HCT116 (cell line): ENCODE measurements around the gene FCGR3A.
"Not testable (repeated sequence)": the region's sequence is repeated elsewhere in the genome, so short reads cannot be mapped to it uniquely, and the experiment has no call there.

Experiments
- EZH2 ChIP-seq: fragments of 200-600 bp; sonication (generic); IDR thresholded peaks from 2 replicates; pipeline ENCODE4 v1.6.1; 2017; ENCODE audit warnings: antibody characterized with exemption, mixed run types
- JUND ChIP-seq: IDR thresholded peaks from 2 replicates; pipeline ENCODE4 v1.6.1; 2012
- TCF7L2 ChIP-seq: IDR thresholded peaks from 2 replicates; pipeline ENCODE4 v1.7.0; 2011; ENCODE audit warnings: borderline replicate concordance, inconsistent platforms; ENCODE audit not compliant: insufficient read depth, insufficient read length; ENCODE audit errors: extremely low read depth
- ZNF274 ChIP-seq: fragments of 200-500 bp; sonication (Bioruptor generic); IDR thresholded peaks from 2 replicates; pipeline ENCODE4 v1.6.1; 2014; ENCODE audit warnings: mild to moderate bottlenecking, low read depth, low read length, inconsistent platforms
- TF ChIP-seq, protein P1 (sequence below), 3 experiments: fragments of 200-600 bp in 1 of 3; sonication (generic) in 1 of 3; IDR thresholded peaks in 2 of 3; conservative IDR thresholded peaks in 1 of 3; 2 replicates each; pipeline ENCODE4 v1.5.1; 2012 to 2017; ENCODE audit warnings: low read depth in 2 of 3, low read length in 2 of 3, antibody characterized with exemption in 1 of 3, borderline replicate concordance in 1 of 3, control low read depth in 1 of 3, mild to moderate bottlenecking in 1 of 3, mixed read lengths in 1 of 3, mixed run types in 1 of 3, moderate library complexity in 1 of 3; ENCODE audit not compliant: insufficient read depth in 1 of 3
- TF ChIP-seq, protein P2 (sequence below): IDR thresholded peaks from 2 replicates; pipeline ENCODE4 v1.6.1; 2011; ENCODE audit warnings: mild to moderate bottlenecking, low read length, moderate library complexity; ENCODE audit not compliant: insufficient replicate concordance; ENCODE audit errors: extremely low read depth
- TF ChIP-seq, protein P3 (sequence below): IDR thresholded peaks from 2 replicates; pipeline ENCODE4 v1.6.1; 2012

DNA sequence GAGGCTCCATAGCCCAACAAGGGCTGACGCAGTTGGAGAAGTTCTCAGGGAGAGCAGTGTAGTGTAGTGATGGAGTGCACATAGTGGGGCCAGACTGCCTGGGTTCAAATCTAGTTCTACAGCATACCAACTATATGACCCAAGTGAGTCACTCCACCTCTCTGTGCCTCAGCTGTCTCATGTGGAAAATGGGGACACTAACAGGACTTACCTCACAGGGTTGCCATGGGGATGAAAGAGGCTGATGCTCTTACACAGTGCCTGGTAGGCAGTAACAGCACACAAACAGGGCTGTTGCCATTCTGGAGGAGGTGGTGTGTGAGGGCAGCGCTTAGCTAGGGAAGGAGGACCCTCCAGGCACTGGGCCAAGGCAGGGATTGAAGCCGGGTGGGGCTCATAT is 43.0 kb upstream of the FCGR3A start:
- TF ChIP-seq, protein P1, sequence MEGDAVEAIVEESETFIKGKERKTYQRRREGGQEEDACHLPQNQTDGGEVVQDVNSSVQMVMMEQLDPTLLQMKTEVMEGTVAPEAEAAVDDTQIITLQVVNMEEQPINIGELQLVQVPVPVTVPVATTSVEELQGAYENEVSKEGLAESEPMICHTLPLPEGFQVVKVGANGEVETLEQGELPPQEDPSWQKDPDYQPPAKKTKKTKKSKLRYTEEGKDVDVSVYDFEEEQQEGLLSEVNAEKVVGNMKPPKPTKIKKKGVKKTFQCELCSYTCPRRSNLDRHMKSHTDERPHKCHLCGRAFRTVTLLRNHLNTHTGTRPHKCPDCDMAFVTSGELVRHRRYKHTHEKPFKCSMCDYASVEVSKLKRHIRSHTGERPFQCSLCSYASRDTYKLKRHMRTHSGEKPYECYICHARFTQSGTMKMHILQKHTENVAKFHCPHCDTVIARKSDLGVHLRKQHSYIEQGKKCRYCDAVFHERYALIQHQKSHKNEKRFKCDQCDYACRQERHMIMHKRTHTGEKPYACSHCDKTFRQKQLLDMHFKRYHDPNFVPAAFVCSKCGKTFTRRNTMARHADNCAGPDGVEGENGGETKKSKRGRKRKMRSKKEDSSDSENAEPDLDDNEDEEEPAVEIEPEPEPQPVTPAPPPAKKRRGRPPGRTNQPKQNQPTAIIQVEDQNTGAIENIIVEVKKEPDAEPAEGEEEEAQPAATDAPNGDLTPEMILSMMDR (IDR thresholded peaks at IDR 0.05 in 2 of 3, conservative IDR thresholded peaks at IDR 0.05 in 1 of 3; ENCODE audit: borderline replicate concordance in 1 of 3, insufficient read depth in 1 of 3, low read depth in 2 of 3, low read length in 2 of 3), result not testable (repeated sequence)
- TF ChIP-seq, protein P2, sequence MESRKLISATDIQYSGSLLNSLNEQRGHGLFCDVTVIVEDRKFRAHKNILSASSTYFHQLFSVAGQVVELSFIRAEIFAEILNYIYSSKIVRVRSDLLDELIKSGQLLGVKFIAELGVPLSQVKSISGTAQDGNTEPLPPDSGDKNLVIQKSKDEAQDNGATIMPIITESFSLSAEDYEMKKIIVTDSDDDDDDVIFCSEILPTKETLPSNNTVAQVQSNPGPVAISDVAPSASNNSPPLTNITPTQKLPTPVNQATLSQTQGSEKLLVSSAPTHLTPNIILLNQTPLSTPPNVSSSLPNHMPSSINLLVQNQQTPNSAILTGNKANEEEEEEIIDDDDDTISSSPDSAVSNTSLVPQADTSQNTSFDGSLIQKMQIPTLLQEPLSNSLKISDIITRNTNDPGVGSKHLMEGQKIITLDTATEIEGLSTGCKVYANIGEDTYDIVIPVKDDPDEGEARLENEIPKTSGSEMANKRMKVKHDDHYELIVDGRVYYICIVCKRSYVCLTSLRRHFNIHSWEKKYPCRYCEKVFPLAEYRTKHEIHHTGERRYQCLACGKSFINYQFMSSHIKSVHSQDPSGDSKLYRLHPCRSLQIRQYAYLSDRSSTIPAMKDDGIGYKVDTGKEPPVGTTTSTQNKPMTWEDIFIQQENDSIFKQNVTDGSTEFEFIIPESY, result not testable (repeated sequence)
- TF ChIP-seq EZH2, TCF7L2, JUND, ZNF274: not testable (repeated sequence)
- TF ChIP-seq, protein P3, sequence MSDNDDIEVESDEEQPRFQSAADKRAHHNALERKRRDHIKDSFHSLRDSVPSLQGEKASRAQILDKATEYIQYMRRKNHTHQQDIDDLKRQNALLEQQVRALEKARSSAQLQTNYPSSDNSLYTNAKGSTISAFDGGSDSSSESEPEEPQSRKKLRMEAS, result not testable (repeated sequence)
